ENCODE results near the gene UQCC5.

DNA sequence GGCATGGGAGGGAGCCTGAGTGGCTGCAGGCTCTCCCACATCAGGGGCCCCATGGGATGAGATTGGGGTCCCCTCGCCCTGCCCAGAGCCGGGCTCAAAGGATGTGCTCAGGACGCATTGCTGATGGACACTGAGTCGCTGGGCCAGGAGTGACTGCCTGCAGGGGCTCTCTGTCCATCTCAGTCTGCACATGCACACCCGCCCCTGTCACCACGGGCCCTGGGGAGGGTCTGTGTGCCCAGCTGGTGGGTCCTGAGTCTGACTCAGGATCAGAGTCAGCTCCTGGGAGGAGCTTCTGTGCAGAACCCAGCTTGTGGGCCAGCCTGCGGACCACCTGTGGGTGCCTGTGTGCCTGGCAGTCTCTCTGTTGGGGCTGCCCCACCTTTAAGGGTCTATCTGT, 23.1 kb upstream of the UQCC5 start:
- TF ChIP-seq CTCF (IDR thresholded peaks at IDR 0.05) (no peak), POLR2AphosphoS5 (IDR thresholded peaks at IDR 0.05) (no peak), EP300 (IDR thresholded peaks at IDR 0.05) (no peak), POLR2A (IDR thresholded peaks at IDR 0.05) (no peak)

Measured in stomach (tissue), 4 donors.